ENCODE measurements around the gene CDH6. TPM values are rescaled to one million over a fixed set of nuclear protein-coding genes. Genes with fewer than 3 reads are reported as not detected.

CDH6 gene
- total and polyA plus RNA-seq, 2 of the 13 experiments (the other 11 are each of a cell fraction or from before 2014, with no cell fraction given): not detected

- WGBS (ENCODE audit: low lambda C conversion rate): 6% methylated on average over 3 of the region's 3 CpGs
- Histone ChIP-seq H3K27me3 (ENCODE audit: control insufficient read depth in 1 of 2, insufficient read depth in 2 of 2, low read length in 2 of 2) (no peaks in the 10 kb centered on the region), H3K4me3 (replicated peaks in 1 of 3; ENCODE audit: insufficient read depth in 1 of 3, low read depth in 2 of 3, low read length in 3 of 3) (no peak overlapping the region), H3K79me2 (ENCODE audit: insufficient read depth, low read length) (no peaks in the 10 kb centered on the region), H3K4me2 (ENCODE audit: low read depth, low read length) (no peak overlapping the region), H2AFZ (ENCODE audit: low read length) (no peak overlapping the region), H3K4me1 (ENCODE audit: insufficient read depth, low read length) (no peaks in the 10 kb centered on the region), H3K9ac (ENCODE audit: insufficient read depth, low read depth, low read length) (no peak overlapping the region), H4K20me1 (ENCODE audit: insufficient read depth, low read length) (no peaks in the 10 kb centered on the region), H3K9me3 (ENCODE audit: low read length) (no peaks in the 10 kb centered on the region), H3K27ac (ENCODE audit: extremely low read length, insufficient read depth, low read length) (no peak overlapping the region), H3K36me3 (replicated peaks in 1 of 2; ENCODE audit: control insufficient read depth in 1 of 2, insufficient read depth in 2 of 2, low read length in 2 of 2) (no peaks in the 10 kb centered on the region)
- no TSS peak for BruUV-seq (replicated peaks)
- CTCF ChIA-PET (ENCODE audit: low intra/inter-chr PET ratio, low total read pairs): no interaction called here
- intact Hi-C loops (cut with micrococcal nuclease; ENCODE audit: unreplicated experiment) (no loop called here), in situ Hi-C loops (cut with HindIII; ENCODE audit: extremely low pct_ligation_motif_present, low pct_unique_long_range_greater_than_20kb) (no loop called here)
- POLR2A ChIA-PET: no interaction called here
- no peak for DNase-seq (ENCODE audit: low spot score)
- no peak for TF ChIP-seq GPN1 (CRISPR knock-in tag; IDR thresholded peaks at IDR 0.05; ENCODE audit: borderline replicate concordance)
- TF ChIP-seq, protein P1, sequence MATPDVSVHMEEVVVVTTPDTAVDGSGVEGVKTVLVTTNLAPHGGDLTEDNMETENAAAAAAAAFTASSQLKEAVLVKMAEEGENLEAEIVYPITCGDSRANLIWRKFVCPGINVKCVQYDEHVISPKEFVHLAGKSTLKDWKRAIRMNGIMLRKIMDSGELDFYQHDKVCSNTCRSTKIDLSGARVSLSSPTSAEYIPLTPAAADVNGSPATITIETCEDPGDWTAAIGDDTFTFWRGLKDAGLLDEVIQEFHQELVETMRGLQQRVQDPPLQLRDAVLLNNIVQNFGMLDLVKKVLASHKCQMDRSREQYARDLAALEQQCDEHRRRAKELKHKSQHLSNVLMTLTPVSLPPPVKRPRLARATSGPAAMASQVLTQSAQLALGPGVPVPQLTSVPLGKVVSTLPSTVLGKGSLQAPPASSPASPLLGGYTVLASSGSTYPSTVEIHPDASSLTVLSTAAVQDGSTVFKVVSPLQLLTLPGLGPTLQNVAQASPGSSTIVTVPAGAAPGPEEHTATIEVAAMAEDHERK (CRISPR knock-in tag; IDR thresholded peaks at IDR 0.05; ENCODE audit: low read depth): no peak
- no peak for TF ChIP-seq SKI (IDR thresholded peaks at IDR 0.05; ENCODE audit: partially characterized antibody)
- no peak for TF ChIP-seq ZNF446 (CRISPR knock-in tag; IDR thresholded peaks at IDR 0.05)
- no peak for TF ChIP-seq CENPX (CRISPR knock-in tag; IDR thresholded peaks at IDR 0.05)
- no peak for TF ChIP-seq BHLHE40 (IDR thresholded peaks at IDR 0.05; ENCODE audit: low read length)
- no peak for TF ChIP-seq ZNF570 (CRISPR knock-in tag; IDR thresholded peaks at IDR 0.05; ENCODE audit: borderline replicate concordance)
- TF ChIP-seq SNAPC4 (CRISPR knock-in tag; IDR thresholded peaks at IDR 0.05): no peak
- TF ChIP-seq, protein P2, sequence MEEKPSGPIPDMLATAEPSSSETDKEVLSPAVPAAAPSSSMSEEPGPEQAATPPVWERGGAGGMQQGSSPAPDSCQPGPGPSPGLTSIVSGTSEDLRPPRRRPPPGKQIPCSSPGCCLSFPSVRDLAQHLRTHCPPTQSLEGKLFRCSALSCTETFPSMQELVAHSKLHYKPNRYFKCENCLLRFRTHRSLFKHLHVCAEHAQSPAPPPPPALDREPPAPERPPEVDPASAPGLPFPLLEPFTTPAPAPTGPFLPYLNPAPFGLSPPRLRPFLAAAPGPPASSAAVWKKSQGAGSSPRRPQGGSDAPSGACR (CRISPR knock-in tag; IDR thresholded peaks at IDR 0.05): no peak
- TF ChIP-seq ZNF510 (CRISPR knock-in tag; IDR thresholded peaks at IDR 0.05; ENCODE audit: low read depth): no peak
- no peak for TF ChIP-seq NR2C2 (CRISPR knock-in tag; IDR thresholded peaks at IDR 0.05; ENCODE audit: borderline replicate concordance)
- TF ChIP-seq NR1H2 (CRISPR knock-in tag; IDR thresholded peaks at IDR 0.05; ENCODE audit: borderline replicate concordance, low read depth): no peak
- no peak for TF ChIP-seq ARNT2 (CRISPR knock-in tag; IDR thresholded peaks at IDR 0.05; ENCODE audit: low read depth)
- no peak for TF ChIP-seq ZNF501 (CRISPR knock-in tag; IDR thresholded peaks at IDR 0.05)
- TF ChIP-seq MEIS1 (CRISPR knock-in tag; IDR thresholded peaks at IDR 0.05; ENCODE audit: borderline replicate concordance): no peak
- TF ChIP-seq ZMAT3 (CRISPR knock-in tag; conservative IDR thresholded peaks at IDR 0.05): no peak
- TF ChIP-seq NFYC (CRISPR knock-in tag; IDR thresholded peaks at IDR 0.05): no peak
- TF ChIP-seq SETDB1 (CRISPR knock-in tag; IDR thresholded peaks at IDR 0.05; ENCODE audit: borderline replicate concordance): no peak
- TF ChIP-seq ELF1 (CRISPR knock-in tag; IDR thresholded peaks at IDR 0.05): no peak
- no peak for ATAC-seq
- no peak for FAIRE-seq
Measured at GRCh38 chr5:31283326-31283725, 89.8 kb downstream of the CDH6 start.
